HPDE6-E6E7 (cell line): ENCODE measurements around the gene MTFMT.
"Not testable (repeated sequence)": the region's sequence is repeated elsewhere in the genome, so short reads cannot be mapped to it uniquely, and the experiment has no call there.

ENCODE experiments used
- DNase-seq: peaks from one replicate; pipeline ENCODE4 v3.0.0; 2011; ENCODE audit warnings: missing footprints; ENCODE audit errors: extremely low spot score

Gene MTFMT

GRCh38 chr15:65038836-65039235, 9.4 kb upstream of the MTFMT start:
- DNase-seq = no peak

GRCh38 chr15:65038428-65038827, 9.0 kb upstream of the MTFMT start:
- no peak for DNase-seq

DNA sequence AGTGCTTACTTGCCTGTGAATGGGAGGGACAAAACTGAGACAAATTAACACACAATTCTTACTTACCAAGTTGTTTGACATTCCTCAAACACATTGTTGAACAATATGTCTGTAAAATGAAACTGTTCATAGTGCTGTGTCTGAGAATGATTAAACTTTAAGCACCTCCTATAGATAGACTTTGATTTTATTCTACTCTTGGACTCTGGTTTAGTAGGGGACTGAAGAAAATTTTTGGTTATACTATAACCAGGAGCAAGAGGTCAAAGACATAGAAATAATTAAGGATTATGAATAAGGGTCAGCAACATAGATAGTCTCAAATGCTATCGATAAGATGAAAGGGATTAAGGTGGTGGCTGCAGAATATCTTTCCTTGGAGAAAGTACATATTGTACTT, 7.9 kb upstream of the MTFMT start:
- no peak for DNase-seq

- DNase-seq = no peak
Measured at GRCh38 chr15:65034719-65035118, 5.3 kb upstream of the MTFMT start.

GRCh38 chr15:65033659-65034269, 4.3 kb upstream of the MTFMT start:
- DNase-seq = peak; percentile 37

DNA sequence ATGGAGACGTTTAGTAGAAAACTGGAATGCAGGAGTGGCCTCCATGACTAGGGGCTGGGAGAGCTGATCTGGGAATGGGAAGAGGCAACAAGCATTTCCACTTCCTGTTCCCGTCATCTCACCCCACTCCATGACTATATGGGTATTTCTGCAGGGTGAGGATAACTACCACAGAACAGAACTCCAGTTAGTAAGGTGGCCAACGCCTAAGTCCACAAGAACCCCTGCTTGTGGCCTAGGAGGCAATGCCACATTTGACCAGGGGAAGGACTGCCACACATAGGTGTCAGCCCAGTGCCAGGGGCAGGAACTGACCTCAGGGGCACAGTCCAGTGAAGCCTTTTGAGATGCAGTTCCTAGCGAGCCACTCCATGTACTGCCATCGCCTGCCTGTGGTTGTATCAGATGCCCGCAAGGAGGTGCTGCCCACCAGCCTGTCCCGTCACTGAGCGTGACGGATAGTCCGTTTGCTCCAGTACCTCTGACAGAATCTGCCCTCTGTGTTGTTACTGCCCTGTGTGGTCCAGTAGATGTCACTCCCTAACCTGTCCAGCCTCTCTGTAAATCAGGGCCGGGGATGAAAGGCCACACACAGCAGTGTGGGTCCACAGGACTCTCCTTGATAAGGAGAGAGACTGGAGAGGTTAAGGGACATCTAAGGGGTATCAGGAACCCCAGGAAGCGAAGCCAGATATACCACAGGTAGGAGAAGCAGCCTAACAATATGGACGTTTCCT, 3.5 kb upstream of the MTFMT start:
- DNase-seq = peak; percentile 70

DNA sequence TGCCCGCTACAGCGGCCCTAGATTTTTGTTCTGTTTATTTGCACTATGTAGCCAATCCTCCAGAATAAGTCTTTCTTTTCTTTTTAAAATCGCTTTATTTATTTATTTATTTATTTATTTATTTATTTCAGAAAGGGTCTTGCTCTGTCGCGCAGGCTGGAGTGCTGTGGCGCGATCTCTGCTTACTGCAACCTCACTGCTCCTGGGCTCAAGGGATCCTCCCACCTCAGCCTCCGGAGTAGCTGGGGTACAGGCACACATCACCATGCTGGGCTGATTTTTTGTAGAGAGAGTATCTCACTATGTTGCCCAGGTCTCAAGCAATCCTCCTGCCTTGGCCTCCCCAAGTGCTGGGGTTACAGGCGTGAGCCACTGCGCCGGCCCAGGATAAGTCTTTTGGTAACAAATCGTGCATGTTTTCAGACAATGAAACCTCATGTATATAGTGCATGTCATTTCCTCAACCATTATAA, 333 bp upstream of the MTFMT start:
- DNase-seq = no peak

DNA sequence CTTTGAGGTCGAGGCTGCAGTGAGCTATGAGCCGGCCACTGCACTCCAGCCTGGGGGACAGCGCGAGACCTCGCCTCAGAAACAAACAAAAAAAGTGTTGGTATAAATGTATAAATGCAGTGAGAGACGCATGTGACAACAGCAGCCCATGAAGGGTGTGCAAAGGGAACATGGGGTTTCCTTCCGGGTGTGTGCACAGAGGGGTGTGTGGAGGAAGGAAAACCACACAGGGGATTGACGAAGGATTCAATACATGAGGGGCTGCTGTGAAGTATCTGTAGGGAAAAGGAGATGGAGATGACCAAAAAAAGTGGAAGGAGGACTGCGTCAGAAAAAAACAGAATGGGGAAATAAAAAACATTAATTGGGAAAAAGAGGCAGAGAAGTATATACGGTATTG, 1.1 kb downstream of the MTFMT start:
- no peak for DNase-seq

DNA sequence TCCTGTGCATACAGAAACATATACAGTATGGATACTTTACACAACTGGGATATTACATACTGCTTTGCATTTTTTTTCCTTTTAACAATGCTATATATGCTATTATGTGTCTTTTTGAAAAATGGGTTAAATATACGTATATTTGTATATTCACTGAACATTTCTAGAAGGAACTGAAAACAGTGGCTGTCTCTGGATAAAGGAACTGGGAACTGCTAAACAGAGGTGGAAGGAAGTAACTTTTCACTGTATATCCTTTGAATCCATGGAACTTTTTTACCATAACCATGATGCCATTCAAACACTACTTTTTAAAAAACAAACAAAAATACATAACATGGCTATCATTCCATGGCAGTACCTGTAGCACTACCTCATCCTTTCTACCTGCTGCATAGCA, 1.8 kb downstream of the MTFMT start:
- DNase-seq = no peak

GRCh38 chr15:65026756-65027155, 2.7 kb downstream of the MTFMT start:
- DNase-seq = no peak

DNA sequence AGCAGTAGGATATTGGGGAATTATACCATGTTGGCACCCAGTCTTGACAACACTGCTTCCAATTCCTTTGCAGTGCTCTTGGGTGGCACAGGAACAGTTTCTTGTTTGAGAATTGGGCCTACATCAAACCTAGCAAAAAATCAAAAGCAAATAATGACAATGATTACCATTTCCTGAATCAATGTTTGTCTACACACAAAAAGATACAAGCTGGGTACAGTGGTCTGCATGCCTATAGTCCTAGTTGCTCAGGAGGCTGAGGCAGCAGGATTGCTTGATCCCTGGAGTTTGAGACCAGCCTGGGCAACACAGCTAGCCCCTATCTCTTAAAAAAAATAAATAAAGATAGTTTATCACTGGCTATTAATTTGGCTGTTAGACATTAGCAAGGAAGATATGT, 8.0 kb downstream of the MTFMT start:
- DNase-seq = no peak

GRCh38 chr15:65020419-65020818, 9.0 kb downstream of the MTFMT start:
- no peak for DNase-seq

GRCh38 chr15:65011198-65011597, 18.2 kb downstream of the MTFMT start:
- DNase-seq = not testable (repeated sequence)

GRCh38 chr15:65008983-65009382, 20.5 kb downstream of the MTFMT start:
- no peak for DNase-seq

DNA sequence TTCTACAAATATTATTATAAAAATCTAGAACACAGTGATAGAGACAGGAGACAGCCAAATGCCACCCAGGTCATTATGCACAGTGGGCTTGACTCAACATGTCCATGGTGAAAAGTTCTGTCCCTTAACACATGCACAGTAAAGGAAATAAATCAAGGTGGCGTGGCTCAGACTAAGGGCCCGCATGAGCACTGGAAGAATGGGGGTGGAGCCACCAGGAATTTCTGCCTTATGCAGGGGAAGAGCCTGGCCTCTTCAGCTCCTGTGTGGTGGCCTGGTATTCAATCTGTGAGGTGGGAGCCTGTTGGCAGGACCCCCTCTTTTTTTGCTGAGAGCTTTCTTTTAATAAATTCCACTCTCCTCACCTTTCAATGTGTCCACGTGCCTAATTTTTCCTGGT, 22.6 kb downstream of the MTFMT start:
- DNase-seq = no peak

DNA sequence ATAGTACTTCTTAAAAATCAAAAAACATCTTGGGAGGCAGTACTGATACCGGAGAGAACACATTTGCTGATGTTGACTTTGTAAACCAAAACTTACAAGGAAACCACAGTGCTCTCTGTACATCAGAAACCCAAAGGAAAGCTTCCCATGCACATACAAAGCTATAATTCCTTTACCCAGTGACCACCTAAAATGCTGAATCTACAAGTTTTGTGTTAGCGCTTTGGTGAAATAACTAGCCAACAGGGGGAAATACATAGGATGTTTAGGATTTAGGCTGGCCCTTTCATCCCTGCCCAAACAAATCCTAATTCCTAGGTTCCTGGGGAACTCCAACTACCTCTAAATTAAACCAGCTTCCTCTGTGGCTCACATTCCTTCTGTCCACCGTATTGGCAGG, 24.4 kb downstream of the MTFMT start:
- no peak for DNase-seq

- no peak for DNase-seq
Measured at GRCh38 chr15:64997745-64998375, 31.6 kb downstream of the MTFMT start.

- no peak for DNase-seq
Measured at GRCh38 chr15:64997066-64997465, 32.4 kb downstream of the MTFMT start.

GRCh38 chr15:64993290-64993689, 36.1 kb downstream of the MTFMT start:
- no peak for DNase-seq

DNA sequence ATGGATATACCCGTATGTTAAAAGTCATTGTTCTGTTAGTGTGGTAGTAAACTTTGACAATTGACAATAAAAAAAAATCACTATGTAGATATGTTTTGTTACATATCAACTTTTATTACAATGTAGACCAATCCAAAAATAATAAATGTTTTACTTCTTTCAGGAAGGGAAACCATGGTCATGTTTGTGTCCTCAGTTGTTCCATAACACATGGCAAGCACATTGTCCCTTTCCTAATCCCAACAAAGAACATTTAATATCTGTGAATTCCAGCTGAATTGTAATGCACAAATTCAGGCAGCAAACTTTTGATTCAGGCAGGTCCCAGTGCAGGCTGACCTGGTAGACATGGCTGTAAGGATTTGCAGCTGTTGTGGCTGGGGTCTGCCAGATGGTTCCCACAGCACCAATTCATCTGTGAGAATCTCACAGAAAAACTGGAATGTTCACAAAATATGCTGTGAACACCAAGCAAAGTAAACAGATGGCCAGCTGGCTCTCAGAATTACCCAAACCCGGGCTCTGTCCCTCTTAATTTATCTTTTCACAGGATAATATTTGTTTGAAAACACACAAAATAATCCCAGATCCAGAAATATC, 37.8 kb downstream of the MTFMT start:
- DNase-seq = no peak

DNA sequence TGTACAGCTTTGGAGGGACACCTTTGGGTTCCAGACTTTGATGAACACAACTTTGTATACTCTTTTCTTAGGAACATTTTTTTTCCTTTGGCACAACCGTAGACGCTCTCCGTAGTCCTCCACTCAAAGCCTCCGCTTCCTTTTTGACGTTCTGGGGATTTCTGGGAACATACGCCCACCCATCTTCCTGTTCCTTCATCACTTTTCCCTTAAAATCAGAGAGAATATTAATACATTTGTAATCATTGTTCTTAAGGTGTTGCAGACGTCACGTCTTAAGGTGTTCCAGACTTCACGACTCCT, 39.3 kb downstream of the MTFMT start:
- peak; percentile 8 for DNase-seq

DNA sequence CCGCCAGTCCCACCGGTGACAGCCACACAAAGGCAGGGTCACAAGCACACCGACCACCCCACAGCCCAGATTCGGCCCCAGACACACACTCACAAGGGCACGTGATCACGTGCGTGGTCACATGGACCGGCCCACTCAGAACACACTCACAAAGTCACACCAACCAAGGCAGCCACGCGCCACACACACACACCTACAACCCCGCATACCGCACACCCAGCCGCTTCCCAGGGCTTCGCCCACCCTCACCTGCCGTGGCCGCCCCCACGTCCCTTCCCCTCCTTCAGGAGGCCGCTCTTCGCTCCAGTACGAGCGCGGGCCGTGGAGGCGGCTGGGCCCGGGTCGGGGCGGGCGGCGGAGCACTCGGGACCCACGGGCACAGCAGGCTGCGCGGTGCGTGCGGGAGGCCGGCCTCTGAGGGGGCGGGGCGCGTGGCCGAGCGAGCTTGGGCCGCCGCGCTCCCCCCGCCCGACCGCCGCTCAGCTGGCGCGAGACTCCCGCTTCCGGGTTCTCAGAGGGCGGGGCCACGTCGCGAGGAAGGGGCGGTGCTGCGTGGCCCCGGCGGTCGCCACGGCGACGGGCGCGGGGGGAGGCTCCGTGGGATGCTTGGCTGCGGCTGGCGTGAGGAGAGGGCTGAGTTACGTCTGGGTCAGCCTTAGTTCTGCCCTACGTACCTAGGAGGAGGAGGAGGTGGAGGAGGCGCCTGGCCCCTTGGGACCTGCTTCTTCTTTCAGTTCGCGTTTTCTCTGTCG, 39.8 kb downstream of the MTFMT start, which contains the start of gene SPG21:
SPG21 (minus strand) TSS at position 499 of the 752 bp plus-strand sequence. CDS start 6,345 bp downstream, outside the sequence.
- peak; percentile 88 for DNase-seq
